GM21360 (cell line): ENCODE results near the gene PSME3IP1.
"Not testable (repeated sequence)": the region's sequence is repeated elsewhere in the genome, so short reads cannot be mapped to it uniquely, and the experiment has no call there.

Experiments
- ATAC-seq: cut with Tn5 transposase; IDR thresholded peaks from one replicate; pipeline ENCODE4 v1.9.1; 2021; ENCODE audit warnings: mild to moderate bottlenecking, moderate library complexity; ENCODE audit not compliant: unreplicated experiment

The PSME3IP1 gene

GRCh38 chr16:57200321-57200720 is 14.5 kb upstream of the PSME3IP1 start:
- not testable (repeated sequence) for ATAC-seq

- no peak for ATAC-seq
Observed at GRCh38 chr16:57196753-57197152, 10.9 kb upstream of the PSME3IP1 start.

- no peak for ATAC-seq
Observed at GRCh38 chr16:57196286-57196685, 10.4 kb upstream of the PSME3IP1 start.

GRCh38 chr16:57194512-57194911 is 8.7 kb upstream of the PSME3IP1 start:
- ATAC-seq, result no peak

- no peak for ATAC-seq
Observed at GRCh38 chr16:57192720-57193486, 7.1 kb upstream of the PSME3IP1 start.

- ATAC-seq, result no peak
Observed at GRCh38 chr16:57192146-57192545, 6.3 kb upstream of the PSME3IP1 start.

GRCh38 chr16:57191056-57191571 is 5.3 kb upstream of the PSME3IP1 start:
- ATAC-seq, result no peak

GRCh38 chr16:57190136-57190535 is 4.3 kb upstream of the PSME3IP1 start:
- ATAC-seq, result no peak

GRCh38 chr16:57189527-57189926 is 3.7 kb upstream of the PSME3IP1 start:
- not testable (repeated sequence) for ATAC-seq

GRCh38 chr16:57188711-57189002 is 2.8 kb upstream of the PSME3IP1 start:
- ATAC-seq, result no peak

- ATAC-seq, result not testable (repeated sequence)
Observed at GRCh38 chr16:57187902-57188710, 2.3 kb upstream of the PSME3IP1 start.

GRCh38 chr16:57186872-57187854 is 1.3 kb upstream of the PSME3IP1 start:
- ATAC-seq, result no peak

GRCh38 chr16:57185446-57185944 is 344 bp downstream of the PSME3IP1 start:
- peak; percentile 32 for ATAC-seq

- no peak for ATAC-seq
Observed at GRCh38 chr16:57184887-57185445, 873 bp downstream of the PSME3IP1 start.

- ATAC-seq, result no peak
Observed at GRCh38 chr16:57184113-57184512, 1.7 kb downstream of the PSME3IP1 start.

- no peak for ATAC-seq
Observed at GRCh38 chr16:57179215-57179828, 6.5 kb downstream of the PSME3IP1 start.

GRCh38 chr16:57178793-57179212 is 7.0 kb downstream of the PSME3IP1 start:
- ATAC-seq, result no peak

GRCh38 chr16:57178196-57178595 is 7.6 kb downstream of the PSME3IP1 start:
- no peak for ATAC-seq

- no peak for ATAC-seq
Observed at GRCh38 chr16:57175896-57176295, 9.9 kb downstream of the PSME3IP1 start.

GRCh38 chr16:57172721-57173290 is 13.0 kb downstream of the PSME3IP1 start:
- no peak for ATAC-seq
